Stimulated activated CD4-positive, alpha-beta T cell treated with anti-CD3 and anti-CD28 coated beads, Interleukin-1b, Interleukin-23, amount 100 ng/mL, for 4 hours (primary cell): ENCODE data around the gene SMPDL3B.
A peak's percentile ranks its signal among the peaks of the same experiment; 100 is the strongest.
"Not testable (repeated sequence)": the region's sequence is repeated elsewhere in the genome, so short reads cannot be mapped to it uniquely, and the experiment has no call there.

Source experiments
- DNase-seq, 2 donors: peaks; one replicate each; pipeline ENCODE4 v3.0.0-alpha.2; 2020; ENCODE audit warnings: low read depth in 2 of 2

Gene SMPDL3B

GRCh38 chr1:27970401-27970800 is 35.6 kb downstream of the SMPDL3B start:
- no peak for DNase-seq

- no peak for DNase-seq
These were observed 36.9 kb downstream of the SMPDL3B start for GRCh38 chr1:27971674-27972073.

GRCh38 chr1:27972141-27972540 is 37.3 kb downstream of the SMPDL3B start:
- no peak for DNase-seq

DNA sequence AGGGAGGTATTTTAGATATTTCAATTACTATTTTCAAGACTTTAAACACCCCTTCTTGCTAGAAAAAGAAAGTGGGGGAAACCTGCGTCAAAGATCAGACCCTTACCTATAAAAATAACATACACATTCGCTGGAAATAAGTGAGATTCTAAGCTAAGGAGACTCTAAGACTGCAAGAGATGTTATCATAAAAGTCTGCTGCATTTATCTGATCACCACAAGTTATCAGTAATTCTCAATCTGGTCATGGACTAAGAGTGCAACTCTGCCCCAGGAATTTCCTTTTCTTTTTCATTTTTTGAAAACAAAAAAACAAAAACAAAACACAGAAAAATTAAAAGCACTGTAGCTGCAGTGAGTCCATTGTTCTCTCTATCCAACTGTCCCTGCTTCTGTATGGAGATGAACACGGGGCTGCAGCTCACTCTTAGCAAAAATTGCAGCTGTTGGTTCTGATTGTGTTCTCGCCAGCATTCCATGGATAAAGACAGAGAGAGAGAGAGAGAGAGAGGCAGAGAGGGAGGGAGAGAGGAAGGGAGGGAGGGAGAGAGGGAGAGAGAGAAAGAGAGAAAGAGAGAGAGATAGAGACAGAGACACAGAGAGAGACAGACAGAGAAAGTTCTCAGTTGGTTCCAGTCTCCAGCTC is 39.1 kb downstream of the SMPDL3B start:
- DNase-seq = no peak

DNA sequence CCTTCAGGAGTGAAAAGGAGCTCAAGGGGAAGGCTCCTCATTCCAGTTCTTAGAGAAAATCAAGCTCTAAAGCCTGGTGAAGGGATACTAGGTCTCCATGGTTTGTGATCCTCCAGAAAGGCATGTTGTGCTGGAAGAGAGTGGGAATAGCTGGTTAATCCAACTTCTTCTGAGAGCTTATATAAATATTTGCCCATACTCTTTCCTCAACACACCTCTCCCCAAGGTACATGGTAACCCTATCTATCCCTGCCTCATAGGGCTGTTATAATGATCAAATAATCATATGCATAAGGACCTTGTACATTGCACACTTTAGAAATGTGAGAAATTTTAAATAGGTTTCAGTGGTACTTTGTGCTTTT is 39.6 kb downstream of the SMPDL3B start:
- DNase-seq = no peak

DNA sequence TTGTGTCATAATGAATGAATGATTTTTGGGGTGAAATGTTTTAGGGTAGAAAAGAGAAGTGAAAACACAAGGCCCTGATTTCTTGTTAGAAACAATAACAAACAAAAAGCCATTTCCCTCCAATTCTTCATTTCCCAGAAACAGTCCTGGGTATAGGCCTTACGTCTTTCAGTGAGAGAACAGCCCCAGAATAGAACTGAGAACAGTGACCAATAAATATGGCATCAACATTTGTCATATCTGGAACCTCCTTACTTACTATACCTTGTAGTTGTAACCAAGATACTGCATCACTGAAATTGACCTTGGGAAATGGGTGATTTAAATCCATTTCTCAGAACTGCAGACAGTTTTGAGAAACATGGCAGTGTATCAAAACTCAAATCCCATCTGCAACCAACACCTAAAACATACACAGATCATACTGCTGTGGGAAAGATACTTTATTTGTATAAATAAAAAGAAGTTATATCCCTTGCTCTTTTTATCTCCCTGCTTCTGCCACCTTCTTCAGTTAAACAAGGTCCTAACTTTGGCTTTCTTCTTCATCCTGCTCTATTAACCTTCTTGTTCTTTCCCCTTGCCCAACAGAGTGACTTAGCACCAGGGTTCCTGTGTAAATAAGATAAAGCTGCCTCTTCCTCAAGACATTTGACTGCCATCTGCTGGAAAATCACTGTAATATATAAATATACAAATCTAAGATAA is 44.5 kb downstream of the SMPDL3B start:
- no peak for DNase-seq

GRCh38 chr1:27979859-27980201 is 45.0 kb downstream of the SMPDL3B start:
- no peak for DNase-seq

DNA sequence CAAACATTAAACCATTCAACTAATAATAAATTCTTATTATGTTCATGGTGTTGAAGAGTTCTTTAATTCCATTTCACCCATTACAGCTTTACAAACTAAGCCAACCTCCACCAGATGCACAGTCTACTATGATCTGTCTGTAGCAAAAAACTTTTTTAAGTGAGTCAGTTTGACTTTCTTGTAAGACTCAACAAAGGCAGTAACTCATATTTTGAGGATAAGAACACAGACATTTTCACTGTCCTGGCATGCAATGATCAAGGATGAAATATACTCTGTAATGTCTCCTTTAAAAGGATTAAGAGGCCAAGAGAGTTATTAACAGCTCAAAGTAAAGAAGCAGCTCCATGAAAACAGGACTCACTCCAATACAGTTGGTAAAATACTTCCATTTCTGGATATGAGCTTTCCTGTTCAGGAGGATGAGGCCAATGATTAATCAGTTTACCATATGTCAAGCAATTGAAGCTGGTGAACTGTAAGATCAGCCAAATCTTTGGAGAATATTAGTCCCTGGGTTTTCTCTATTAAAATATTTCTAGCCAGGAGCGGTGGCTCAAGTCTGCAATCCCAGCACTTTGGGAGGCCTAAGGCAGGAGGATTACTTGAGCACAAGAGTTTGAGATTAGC is 45.5 kb downstream of the SMPDL3B start:
- DNase-seq = no peak

- no peak for DNase-seq
These were observed 46.3 kb downstream of the SMPDL3B start for GRCh38 chr1:27981145-27981544.

- DNase-seq = no peak
These were observed 56.2 kb downstream of the SMPDL3B start for GRCh38 chr1:27990920-27991537.

DNA sequence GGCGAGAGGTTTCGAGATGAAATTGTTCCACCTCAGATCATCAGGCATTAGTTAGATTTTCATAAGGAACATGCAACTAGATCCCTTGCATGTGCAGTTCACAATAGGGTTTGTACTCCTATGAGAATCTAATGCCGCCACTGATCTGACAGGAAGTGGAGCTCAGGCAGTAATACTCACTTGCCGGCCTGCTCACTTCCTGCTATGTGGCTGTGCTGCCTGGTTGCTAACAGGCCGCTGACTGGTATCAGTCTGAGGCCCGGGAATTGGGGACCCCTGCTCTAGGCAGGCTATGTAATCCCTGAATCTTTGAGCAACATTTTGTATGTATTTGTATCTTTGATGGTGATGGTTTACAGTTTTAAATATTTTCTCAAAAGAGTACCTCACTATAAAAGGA is 57.5 kb downstream of the SMPDL3B start:
- DNase-seq = peak; percentile 21 to 30

GRCh38 chr1:27993241-27993640 is 58.4 kb downstream of the SMPDL3B start:
- peak in 1 of 2 donors; percentile 24 for DNase-seq

DNA sequence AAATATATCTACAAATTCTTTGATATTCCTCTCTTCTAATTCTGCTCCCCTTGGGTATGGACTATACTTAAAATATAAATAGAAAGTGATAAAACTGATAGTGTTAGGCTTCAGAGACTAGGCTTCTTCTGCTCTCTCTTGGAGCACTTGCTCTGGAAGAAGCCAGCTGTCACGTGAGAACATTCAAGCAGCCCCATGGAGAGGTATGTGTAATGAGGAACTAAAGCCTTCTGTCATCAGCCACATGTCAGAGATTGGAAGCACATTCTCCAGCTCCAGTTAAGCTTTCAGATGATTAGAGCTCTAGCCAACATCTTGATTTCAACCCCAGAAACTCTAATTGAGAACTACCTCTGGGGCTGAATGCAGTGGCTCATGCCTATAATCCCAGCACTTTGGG is 59.3 kb downstream of the SMPDL3B start:
- no peak for DNase-seq

GRCh38 chr1:27994526-27994925 is 59.7 kb downstream of the SMPDL3B start:
- DNase-seq = not testable (repeated sequence)

GRCh38 chr1:27999055-27999454 is 64.3 kb downstream of the SMPDL3B start:
- DNase-seq = no peak

DNA sequence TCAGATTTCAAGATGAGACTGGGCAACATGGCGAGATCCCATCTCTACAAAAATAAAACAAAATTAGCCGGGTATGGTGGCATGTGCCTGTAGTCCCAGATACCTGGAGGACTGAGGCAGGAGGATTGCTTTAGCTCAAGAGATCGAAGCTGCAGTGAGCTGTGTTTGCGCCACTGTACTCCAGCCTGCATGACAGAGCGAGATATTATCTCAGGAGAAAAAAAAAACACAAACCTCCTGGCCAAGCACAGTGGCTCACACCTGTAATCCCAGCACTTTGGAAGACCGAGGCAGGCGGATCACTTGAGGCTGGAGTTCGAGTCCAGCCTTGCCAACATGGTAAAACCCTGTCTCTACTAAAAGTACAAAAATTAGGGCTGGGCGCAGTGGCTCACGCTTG is 67.8 kb downstream of the SMPDL3B start:
- no peak for DNase-seq

GRCh38 chr1:28003117-28003516 is 68.3 kb downstream of the SMPDL3B start:
- DNase-seq = not testable (repeated sequence)
